Endothelial cell of umbilical vein (primary cell): ENCODE data around the gene IL24. TPM values are rescaled to one million over a fixed set of nuclear protein-coding genes. Genes with fewer than 3 reads are reported as not detected.

Source experiments
- BruUV-seq: library from RNA; stranded (reverse); fragments of 400-500 nt; replicated peaks from 2 replicates; lab custom pipeline; 2021; lab: Mats Ljungman, UMichigan
- CTCF ChIA-PET: fragments of 300-600, 350-600 bp; sonication (Branson Sonifier 250); formaldehyde crosslinking; loops from one replicate; lab custom pipeline; 2021; ENCODE audit warnings: antibody characterized with exemption, inconsistent platforms; lab: Charles Lee
- POLR2A ChIA-PET: fragments of 300-600, 350-600 bp; sonication (Branson Sonifier 250); formaldehyde crosslinking; loops from one replicate; lab custom pipeline; 2021; ENCODE audit warnings: antibody characterized with exemption, inconsistent platforms; lab: Charles Lee
- DNase-seq: peaks from one replicate; pipeline ENCODE4 v3.0.0-alpha.2; 2011; ENCODE audit warnings: low read depth, low spot score
- FAIRE-seq: peaks from 2 replicates; lab custom pipeline; 2011; peaks lifted over from hg19 to GRCh38; lab: Jason Lieb, UNC
- H2AFZ ChIP-seq: 2 replicates; pipeline ENCODE4 v1.6.0; 2012; ENCODE audit warnings: low read depth, low read length, control low read depth, inconsistent platforms
- H3K27ac ChIP-seq: 2 replicates; pipeline ENCODE4 v1.5.1; 2011; ENCODE audit warnings: low read depth, mild to moderate bottlenecking, control low read depth, low read length, moderate library complexity; ENCODE audit not compliant: insufficient read depth
- H3K27me3 ChIP-seq, 2 experiments: 2 replicates each; pipeline versions ENCODE4 v1.6.0 to v1.6.1; 2011; ENCODE audit warnings: low read length in 2 of 2, mixed read lengths in 1 of 2; ENCODE audit not compliant: control insufficient read depth in 2 of 2, insufficient read depth in 2 of 2
- H3K36me3 ChIP-seq, 2 experiments: 2 replicates in 1 of 2; 3 replicates in 1 of 2; pipeline ENCODE4 v1.5.1; 2011; ENCODE audit warnings: low read length in 2 of 2, mild to moderate bottlenecking in 1 of 2, moderate library complexity in 1 of 2; ENCODE audit not compliant: control insufficient read depth in 2 of 2, insufficient read depth in 2 of 2; ENCODE audit errors: extremely low read depth in 1 of 2
- H3K4me1 ChIP-seq: 3 replicates; pipeline ENCODE4 v1.5.1; 2011; ENCODE audit warnings: mild to moderate bottlenecking, low read length; ENCODE audit not compliant: control insufficient read depth, insufficient read depth; ENCODE audit errors: extremely low read depth
- H3K4me2 ChIP-seq: 2 replicates; pipeline ENCODE4 v1.6.1; 2011; ENCODE audit warnings: low read length, control low read depth, mixed read lengths; ENCODE audit not compliant: insufficient read depth
- H3K4me3 ChIP-seq, 3 experiments: fragments of 200-600 bp in 1 of 3; sonication (generic), shearing (Covaris generic) in 1 of 3; replicated peaks in 1 of 3; 2 replicates each; pipeline ENCODE4 v1.5.1; 2011 to 2016; ENCODE audit warnings: control low read depth in 3 of 3, low read length in 3 of 3, mild to moderate bottlenecking in 2 of 3, inconsistent platforms in 1 of 3, low read depth in 1 of 3, moderate library complexity in 1 of 3; ENCODE audit not compliant: insufficient read depth in 1 of 3
- H3K79me2 ChIP-seq: 2 replicates; pipeline ENCODE4 v1.6.0; 2012; ENCODE audit warnings: low read length, inconsistent platforms; ENCODE audit not compliant: control insufficient read depth, insufficient read depth
- H3K9ac ChIP-seq: replicated peaks from 2 replicates; pipeline ENCODE3; 2011; ENCODE audit warnings: low read length, control low read depth; ENCODE audit not compliant: insufficient read depth; ENCODE audit errors: extremely low read depth
- H3K9me1 ChIP-seq: replicated peaks from 3 replicates; pipeline ENCODE4 v1.6.0; 2011; ENCODE audit warnings: mild to moderate bottlenecking, low read length; ENCODE audit not compliant: control insufficient read depth, insufficient read depth; ENCODE audit errors: extremely low read depth
- H3K9me3 ChIP-seq: replicated peaks from 2 replicates; pipeline ENCODE4 v1.5.1; 2012; ENCODE audit warnings: low read length, inconsistent platforms; ENCODE audit not compliant: control insufficient read depth, insufficient read depth
- H4K20me1 ChIP-seq: replicated peaks from 2 replicates; pipeline ENCODE3; 2011; ENCODE audit warnings: mild to moderate bottlenecking, low read length; ENCODE audit not compliant: control insufficient read depth, insufficient read depth; ENCODE audit errors: extremely low read depth
- EZH2 ChIP-seq: IDR thresholded peaks from 2 replicates; pipeline ENCODE4 v1.6.1; 2012; ENCODE audit warnings: borderline replicate concordance, low read depth, mild to moderate bottlenecking, moderate library complexity, low read length, inconsistent platforms; ENCODE audit not compliant: severe bottlenecking
- FOS ChIP-seq: IDR thresholded peaks from 2 replicates; pipeline ENCODE4 v1.6.1; 2011; ENCODE audit warnings: mild to moderate bottlenecking, low read length, moderate library complexity, borderline replicate concordance; ENCODE audit not compliant: insufficient read depth
- GATA2 ChIP-seq: IDR thresholded peaks from 2 replicates; pipeline ENCODE4 v1.7.0; 2011; ENCODE audit warnings: low read depth, mild to moderate bottlenecking, moderate library complexity, mixed read lengths, low read length; ENCODE audit not compliant: insufficient read length, insufficient read depth
- JUN ChIP-seq: IDR thresholded peaks from 2 replicates; pipeline ENCODE4 v1.6.1; 2011; ENCODE audit warnings: borderline replicate concordance, low read depth; ENCODE audit not compliant: insufficient read length, insufficient read depth
- MYC ChIP-seq: IDR thresholded peaks from one replicate; pipeline ENCODE4 v1.6.1; 2011; ENCODE audit warnings: mild to moderate bottlenecking, low read depth, low read length
- POLR2A ChIP-seq: IDR thresholded peaks from 2 replicates; pipeline ENCODE4 v1.6.1; 2012; ENCODE audit warnings: low read depth, mild to moderate bottlenecking, control low read depth, low read length
- POLR2AphosphoS5 ChIP-seq: IDR thresholded peaks from 2 replicates; pipeline ENCODE4 v1.6.1; 2012; ENCODE audit warnings: low read depth, mild to moderate bottlenecking, control low read depth, low read length, moderate library complexity; ENCODE audit not compliant: insufficient read depth
- dilution Hi-C: fragments of 300-500 bp; cut with MboI; formaldehyde crosslinking; loops from one replicate; pipeline ENCODE4 v1.15.0; 2019; ENCODE audit warnings: low sequenced_read_pairs; ENCODE audit not compliant: extremely low pct_ligation_motif_present
- intact Hi-C: fragments of 100-400 bp; cut with micrococcal nuclease; formaldehyde crosslinking; loops from one replicate; pipeline ENCODE4 v1.10.0; 2022
- polyA plus RNA-seq, 4 experiments: library from polyadenylated mRNA; depleted of rRNA in 3 of 4; stranded (reverse) in 3 of 4; unstranded in 1 of 4; fragments of >200 nt; gene quantifications; 2 replicates each; pipeline versions ENCODE4 v1.2.1 to v1.2.3, GENCODE V29; 2011 to 2012; ENCODE audit warnings: missing spikeins in 1 of 4
- total RNA-seq: library from RNA; stranded (reverse); gene quantifications from 2 replicates; pipeline ENCODE4 v1.2.3, GENCODE V29; 2021
- TF ChIP-seq, protein P1 (sequence below): IDR thresholded peaks from 2 replicates; pipeline ENCODE4 v1.6.1; 2011; ENCODE audit not compliant: insufficient read depth, insufficient read length
- TF ChIP-seq, protein P2 (sequence below), 2 donors: IDR thresholded peaks; 1 replicate in 1 of 2; 2 replicates in 1 of 2; pipeline ENCODE4 v1.5.1; 2011; ENCODE audit warnings: low read length in 2 of 2, mild to moderate bottlenecking in 2 of 2, moderate library complexity in 2 of 2, control low read depth in 1 of 2, inconsistent platforms in 1 of 2, low read depth in 1 of 2; ENCODE audit not compliant: insufficient read depth in 1 of 2; ENCODE audit errors: extremely low read depth in 1 of 2

Gene IL24
- total and polyA plus RNA-seq, 2 donors (not counting 3 experiments of a cell fraction or from before 2014, with no cell fraction given), result not detected

DNA sequence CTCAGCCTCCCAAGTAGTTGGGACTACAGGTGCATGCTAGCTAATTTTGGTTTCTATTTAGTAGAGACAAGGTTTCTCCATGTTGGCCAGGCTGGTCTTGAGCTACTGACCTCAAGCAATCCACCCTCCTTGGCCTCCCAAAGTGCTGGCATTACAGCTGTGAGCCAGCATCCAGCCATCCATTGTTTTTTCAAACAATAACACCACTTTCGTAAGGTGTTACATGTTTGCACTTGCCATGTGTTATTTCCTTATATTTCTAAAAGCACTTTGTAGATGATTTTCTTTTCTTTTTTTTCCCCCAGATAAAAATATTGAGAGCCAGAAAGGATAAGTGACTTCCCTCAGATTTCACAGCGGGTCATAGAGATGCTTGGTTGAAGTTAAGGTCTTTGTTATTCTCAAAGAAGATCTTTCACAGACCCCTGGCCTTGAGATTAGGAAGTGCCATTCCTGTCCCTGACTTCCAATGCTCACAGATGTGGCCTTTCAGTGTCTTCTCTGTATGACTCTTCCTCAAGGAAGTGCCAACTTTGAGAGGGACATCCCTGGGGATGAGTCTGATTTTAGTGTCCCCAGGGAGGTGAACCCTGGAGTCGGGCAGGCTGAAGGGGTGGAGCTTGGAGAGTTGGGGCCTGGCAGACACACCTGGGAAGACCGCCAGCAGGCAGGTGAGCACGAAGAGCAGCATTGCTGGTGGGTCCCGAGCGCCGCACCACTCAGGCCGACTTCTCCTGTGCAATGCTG is 42.8 kb downstream of the IL24 start:
- no peak overlapping the region for H3K4me2 ChIP-seq
- H2AFZ ChIP-seq, result no peak overlapping the region
- no peaks in the 10 kb centered on the region for H3K4me1 ChIP-seq
- CTCF ChIA-PET, result no interaction called here
- dilution Hi-C loops (no loop called here), intact Hi-C loops (no loop called here)
- no peaks in the 10 kb centered on the region for H4K20me1 ChIP-seq
- no peaks in the 10 kb centered on the region for H3K36me3 ChIP-seq
- TF ChIP-seq, protein P1, sequence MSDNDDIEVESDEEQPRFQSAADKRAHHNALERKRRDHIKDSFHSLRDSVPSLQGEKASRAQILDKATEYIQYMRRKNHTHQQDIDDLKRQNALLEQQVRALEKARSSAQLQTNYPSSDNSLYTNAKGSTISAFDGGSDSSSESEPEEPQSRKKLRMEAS, result no peak
- TF ChIP-seq POLR2AphosphoS5, result no peak
- no peak for TF ChIP-seq MYC
- no peak for TF ChIP-seq EZH2
- no peak for TF ChIP-seq GATA2
- no peak for TF ChIP-seq FOS
- TF ChIP-seq POLR2A, result no peak
- TF ChIP-seq, protein P2, sequence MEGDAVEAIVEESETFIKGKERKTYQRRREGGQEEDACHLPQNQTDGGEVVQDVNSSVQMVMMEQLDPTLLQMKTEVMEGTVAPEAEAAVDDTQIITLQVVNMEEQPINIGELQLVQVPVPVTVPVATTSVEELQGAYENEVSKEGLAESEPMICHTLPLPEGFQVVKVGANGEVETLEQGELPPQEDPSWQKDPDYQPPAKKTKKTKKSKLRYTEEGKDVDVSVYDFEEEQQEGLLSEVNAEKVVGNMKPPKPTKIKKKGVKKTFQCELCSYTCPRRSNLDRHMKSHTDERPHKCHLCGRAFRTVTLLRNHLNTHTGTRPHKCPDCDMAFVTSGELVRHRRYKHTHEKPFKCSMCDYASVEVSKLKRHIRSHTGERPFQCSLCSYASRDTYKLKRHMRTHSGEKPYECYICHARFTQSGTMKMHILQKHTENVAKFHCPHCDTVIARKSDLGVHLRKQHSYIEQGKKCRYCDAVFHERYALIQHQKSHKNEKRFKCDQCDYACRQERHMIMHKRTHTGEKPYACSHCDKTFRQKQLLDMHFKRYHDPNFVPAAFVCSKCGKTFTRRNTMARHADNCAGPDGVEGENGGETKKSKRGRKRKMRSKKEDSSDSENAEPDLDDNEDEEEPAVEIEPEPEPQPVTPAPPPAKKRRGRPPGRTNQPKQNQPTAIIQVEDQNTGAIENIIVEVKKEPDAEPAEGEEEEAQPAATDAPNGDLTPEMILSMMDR (IDR thresholded peaks at IDR 0.05; ENCODE audit: extremely low read depth in 1 of 2, insufficient read depth in 1 of 2, low read depth in 1 of 2, low read length in 2 of 2), result no peak
- no peak for TF ChIP-seq JUN
- H3K27ac ChIP-seq, result no peak overlapping the region
- no peak overlapping the region for H3K4me3 ChIP-seq
- FAIRE-seq, result no peak
- H3K27me3 ChIP-seq, result no peaks in the 10 kb centered on the region
- no peak for DNase-seq
- H3K9me3 ChIP-seq, result no peaks in the 10 kb centered on the region
- no peak overlapping the region for H3K9ac ChIP-seq
- H3K79me2 ChIP-seq, result no peaks in the 10 kb centered on the region
- BruUV-seq, result no TSS peak
- H3K9me1 ChIP-seq, result no peaks in the 10 kb centered on the region
- POLR2A ChIA-PET, result no interaction called here
